Measurements from ENCODE around the gene UQCRC1. TPM values are rescaled to one million over a fixed set of nuclear protein-coding genes. Genes with fewer than 3 reads are reported as not detected.

Gene UQCRC1
- total RNA-seq, 1 donor = 405 TPM

- TF ChIP-seq, protein P1, sequence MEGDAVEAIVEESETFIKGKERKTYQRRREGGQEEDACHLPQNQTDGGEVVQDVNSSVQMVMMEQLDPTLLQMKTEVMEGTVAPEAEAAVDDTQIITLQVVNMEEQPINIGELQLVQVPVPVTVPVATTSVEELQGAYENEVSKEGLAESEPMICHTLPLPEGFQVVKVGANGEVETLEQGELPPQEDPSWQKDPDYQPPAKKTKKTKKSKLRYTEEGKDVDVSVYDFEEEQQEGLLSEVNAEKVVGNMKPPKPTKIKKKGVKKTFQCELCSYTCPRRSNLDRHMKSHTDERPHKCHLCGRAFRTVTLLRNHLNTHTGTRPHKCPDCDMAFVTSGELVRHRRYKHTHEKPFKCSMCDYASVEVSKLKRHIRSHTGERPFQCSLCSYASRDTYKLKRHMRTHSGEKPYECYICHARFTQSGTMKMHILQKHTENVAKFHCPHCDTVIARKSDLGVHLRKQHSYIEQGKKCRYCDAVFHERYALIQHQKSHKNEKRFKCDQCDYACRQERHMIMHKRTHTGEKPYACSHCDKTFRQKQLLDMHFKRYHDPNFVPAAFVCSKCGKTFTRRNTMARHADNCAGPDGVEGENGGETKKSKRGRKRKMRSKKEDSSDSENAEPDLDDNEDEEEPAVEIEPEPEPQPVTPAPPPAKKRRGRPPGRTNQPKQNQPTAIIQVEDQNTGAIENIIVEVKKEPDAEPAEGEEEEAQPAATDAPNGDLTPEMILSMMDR (IDR thresholded peaks at IDR 0.05; ENCODE audit: insufficient read depth, low read depth, low read length) = no peak
- no peak overlapping the region for H3K4me3 ChIP-seq (ENCODE audit: low read depth, low read length)
- DNase-seq (ENCODE audit: low read depth) = no peak
These were observed 19.0 kb upstream of the UQCRC1 start for GRCh38 chr3:48628277-48629017.

DNA sequence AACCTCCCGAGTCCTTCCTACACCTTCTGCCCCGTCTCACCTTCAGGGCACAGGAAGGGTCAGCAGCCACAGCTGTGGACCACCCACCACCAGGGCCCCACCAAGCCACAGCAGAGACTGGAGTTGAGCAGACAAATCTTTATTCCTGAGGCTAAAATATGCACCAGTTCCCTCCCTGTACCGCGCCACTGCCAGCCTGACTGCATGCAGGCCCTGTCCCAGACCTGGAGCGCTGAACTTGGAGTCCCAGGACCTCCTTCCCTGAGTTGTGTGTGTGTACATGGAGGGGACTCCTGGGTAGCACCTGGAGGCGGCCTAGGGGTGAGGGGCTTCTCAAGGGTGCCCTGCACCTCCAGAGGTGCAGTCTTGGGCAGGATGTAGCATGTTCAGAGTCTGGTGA lies 16.2 kb upstream of the UQCRC1 start:
- DNase-seq (ENCODE audit: low read depth) = no peak
- H3K4me3 ChIP-seq (ENCODE audit: low read depth, low read length) = no peak overlapping the region
- TF ChIP-seq, protein P1 (IDR thresholded peaks at IDR 0.05; ENCODE audit: insufficient read depth, low read depth, low read length) = no peak

DNA sequence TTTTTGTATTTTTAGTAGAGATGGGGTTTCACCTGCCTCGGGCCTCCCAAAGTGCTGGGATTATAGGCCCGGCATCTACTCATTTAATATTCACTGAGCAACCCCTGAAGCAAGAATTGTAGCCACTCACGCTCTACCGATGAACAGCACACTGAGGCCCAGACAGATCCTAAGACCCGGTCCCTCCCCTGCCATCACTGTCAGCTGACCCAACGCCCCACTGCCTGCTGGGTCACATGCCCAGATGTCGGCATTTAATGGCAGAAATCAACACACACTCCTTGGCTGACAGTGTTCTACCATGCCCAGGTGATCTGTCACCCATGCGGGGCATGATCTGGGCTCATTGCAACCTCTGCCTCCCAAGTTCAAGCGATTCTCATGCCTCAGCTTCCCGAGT lies 15.3 kb upstream of the UQCRC1 start:
- no peak for DNase-seq (ENCODE audit: low read depth)
- TF ChIP-seq, protein P1 (IDR thresholded peaks at IDR 0.05; ENCODE audit: insufficient read depth, low read depth, low read length) = no peak
- H3K4me3 ChIP-seq (ENCODE audit: low read depth, low read length) = no peak overlapping the region

DNA sequence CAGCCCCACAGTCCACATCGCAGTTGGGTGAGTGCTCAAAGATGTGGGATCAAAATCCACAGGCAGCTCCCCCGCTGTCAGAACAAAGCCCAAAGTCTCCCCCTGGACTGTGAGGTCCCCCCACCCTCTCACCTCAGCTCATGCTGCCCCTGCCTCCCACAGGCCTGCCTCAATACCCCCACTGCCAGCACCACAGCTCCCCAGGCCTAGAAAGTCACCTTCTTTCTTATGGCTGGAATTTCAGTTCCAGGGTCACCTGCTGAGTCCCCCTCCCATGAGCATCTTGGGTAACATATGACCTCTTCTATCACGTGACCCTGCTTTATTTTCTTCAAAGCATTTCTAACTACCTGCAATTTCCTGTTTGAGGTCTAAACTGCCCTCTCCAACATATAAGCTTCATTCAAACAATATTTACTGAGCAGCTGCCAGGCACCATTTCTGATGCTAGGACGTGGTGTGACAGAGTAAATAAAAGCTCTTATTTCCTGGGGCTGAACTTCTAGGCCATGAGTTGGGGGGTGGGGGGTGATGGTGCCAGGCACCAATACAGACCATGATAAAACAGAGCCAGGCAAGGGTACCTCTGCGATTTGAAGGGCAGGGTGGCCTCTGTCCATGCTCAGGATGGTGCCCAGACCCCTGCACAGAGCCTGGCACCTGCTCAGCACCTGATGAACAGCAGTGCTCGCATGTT lies 14.6 kb upstream of the UQCRC1 start:
- TF ChIP-seq, protein P1 (IDR thresholded peaks at IDR 0.05; ENCODE audit: insufficient read depth, low read depth, low read length) = no peak
- DNase-seq (ENCODE audit: low read depth) = no peak
- H3K4me3 ChIP-seq (ENCODE audit: low read depth, low read length) = no peak overlapping the region

DNA sequence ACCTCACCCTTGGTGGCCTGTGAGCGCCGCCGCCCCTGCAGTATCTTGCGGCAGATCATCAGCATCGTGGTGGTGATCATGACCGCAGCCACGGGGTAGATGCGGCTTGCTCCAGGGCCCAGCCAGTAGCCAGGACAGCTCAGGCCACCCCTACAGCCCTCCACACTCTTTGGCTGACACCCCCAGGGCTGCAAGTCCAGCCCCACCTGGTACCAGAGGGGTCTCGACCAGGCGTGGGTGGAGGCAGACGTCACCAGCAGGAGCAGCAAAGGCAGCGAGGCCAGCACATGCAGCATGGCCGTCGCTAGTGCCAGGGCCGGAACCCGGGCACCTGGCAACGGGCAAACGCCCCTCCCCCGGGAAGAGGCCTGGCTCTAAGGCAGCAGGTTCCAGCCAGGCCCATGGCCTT lies 12.0 kb upstream of the UQCRC1 start, which contains the start of gene TMEM89:
TMEM89 (minus strand) TSS at position 309 of the 409 bp plus-strand sequence; CDS start at position 296, 13 bp downstream.
- no peak for DNase-seq (ENCODE audit: low read depth)
- TF ChIP-seq, protein P1 (IDR thresholded peaks at IDR 0.05; ENCODE audit: insufficient read depth, low read depth, low read length) = no peak
- H3K4me3 ChIP-seq (ENCODE audit: low read depth, low read length) = no peak within 1 kb of the TSS

GRCh38 chr3:48619541-48620524 lies 10.4 kb upstream of the UQCRC1 start:
- TF ChIP-seq, protein P1 (IDR thresholded peaks at IDR 0.05; ENCODE audit: insufficient read depth, low read depth, low read length) = no peak
- DNase-seq (ENCODE audit: low read depth) = no peak
- no peak overlapping the region for H3K4me3 ChIP-seq (ENCODE audit: low read depth, low read length)
